Lung (tissue), 12 donors: ENCODE measurements around the gene CUBN. TPM values are rescaled to one million over a fixed set of nuclear protein-coding genes. Genes with fewer than 3 reads are reported as not detected.

Experiments used
- ATAC-seq: fragments of 200-7000 bp; cut with Tn5 transposase; one replicate; pipeline ENCODE4 v1.9.1; 2020; ENCODE audit warnings: moderate number of reproducible peaks; ENCODE audit not compliant: insufficient read depth, low FRiP score
- DNase-seq, 3 donors: peaks; one replicate each; pipeline ENCODE4 v3.0.0-alpha.2; 2013 to 2017
- H3K27ac ChIP-seq, 2 donors: one replicate each; pipeline ENCODE4 v1.5.1; 2013; ENCODE audit warnings: mild to moderate bottlenecking in 2 of 2, moderate library complexity in 2 of 2, control low read depth in 1 of 2, inconsistent platforms in 1 of 2, low read depth in 1 of 2, low read length in 1 of 2
- H3K27me3 ChIP-seq, 3 donors: one replicate each; pipeline ENCODE4 v1.5.1; 2013; ENCODE audit warnings: low read length in 2 of 3; ENCODE audit not compliant: control insufficient read depth in 3 of 3, insufficient read depth in 3 of 3
- H3K36me3 ChIP-seq, 4 donors: one replicate each; pipeline ENCODE4 v1.5.1; 2013; ENCODE audit warnings: low read length in 4 of 4, mild to moderate bottlenecking in 1 of 4, moderate library complexity in 1 of 4; ENCODE audit not compliant: control insufficient read depth in 4 of 4, insufficient read depth in 4 of 4
- H3K4me1 ChIP-seq, 5 donors: one replicate each; pipeline ENCODE4 v1.5.1; 2013; ENCODE audit warnings: low read length in 5 of 5, mild to moderate bottlenecking in 2 of 5, moderate library complexity in 1 of 5; ENCODE audit not compliant: control insufficient read depth in 5 of 5, insufficient read depth in 5 of 5
- H3K4me3 ChIP-seq: one replicate; pipeline ENCODE4 v1.5.1; 2013; ENCODE audit warnings: mild to moderate bottlenecking, control low read depth, moderate library complexity
- H3K9ac ChIP-seq, 2 donors: one replicate each; pipeline ENCODE4 v1.5.1; 2013; ENCODE audit warnings: low read length in 2 of 2, control low read depth in 1 of 2; ENCODE audit not compliant: insufficient read depth in 1 of 2
- H3K9me3 ChIP-seq, 4 donors: one replicate each; pipeline ENCODE4 v1.5.1; 2013; ENCODE audit warnings: low read length in 3 of 4, mild to moderate bottlenecking in 1 of 4, moderate library complexity in 1 of 4; ENCODE audit not compliant: control insufficient read depth in 4 of 4, insufficient read depth in 3 of 4
- WGBS, 2 donors: extraction: QIAGEN DNeasy Blood & Tissue Kit; methylation state at CpG; one replicate each; pipeline ENCODE4 v1.1.7; 2013; 5-methylcytosine and 5-hydroxymethylcytosine counted together
- polyA plus RNA-seq, 2 donors: library from polyadenylated mRNA; stranded (reverse); fragments of 200-250 nt; gene quantifications; one replicate each; pipeline ENCODE4 v1.2.1, GENCODE V29; 2013
- total RNA-seq, 2 donors: library from RNA; depleted of rRNA in 1 of 2; stranded (reverse); fragments of >200 nt in 1 of 2; gene quantifications; one replicate each; pipeline ENCODE4 v1.2.1, GENCODE V29; 2014 to 2021
- TF ChIP-seq, protein P1 (sequence below): IDR thresholded peaks from 2 replicates; pipeline ENCODE4 v1.5.1; 2012; ENCODE audit warnings: mild to moderate bottlenecking; ENCODE audit errors: control extremely low read depth, extremely low read depth
- donor health status: control.
- donor health status: control.
- donor health status: Bipolar disorder and iron deficiency.
- donor health status: healthy.
- donor health status: DM: yes; HTN: yes; CAD: no.

The CUBN gene
- total and polyA plus RNA-seq, 4 donors, result 0.33 to 5.1 (median 1.0) TPM

GRCh38 chr10:16822027-16822426, 307.6 kb downstream of the CUBN start:
- TF ChIP-seq, protein P1, sequence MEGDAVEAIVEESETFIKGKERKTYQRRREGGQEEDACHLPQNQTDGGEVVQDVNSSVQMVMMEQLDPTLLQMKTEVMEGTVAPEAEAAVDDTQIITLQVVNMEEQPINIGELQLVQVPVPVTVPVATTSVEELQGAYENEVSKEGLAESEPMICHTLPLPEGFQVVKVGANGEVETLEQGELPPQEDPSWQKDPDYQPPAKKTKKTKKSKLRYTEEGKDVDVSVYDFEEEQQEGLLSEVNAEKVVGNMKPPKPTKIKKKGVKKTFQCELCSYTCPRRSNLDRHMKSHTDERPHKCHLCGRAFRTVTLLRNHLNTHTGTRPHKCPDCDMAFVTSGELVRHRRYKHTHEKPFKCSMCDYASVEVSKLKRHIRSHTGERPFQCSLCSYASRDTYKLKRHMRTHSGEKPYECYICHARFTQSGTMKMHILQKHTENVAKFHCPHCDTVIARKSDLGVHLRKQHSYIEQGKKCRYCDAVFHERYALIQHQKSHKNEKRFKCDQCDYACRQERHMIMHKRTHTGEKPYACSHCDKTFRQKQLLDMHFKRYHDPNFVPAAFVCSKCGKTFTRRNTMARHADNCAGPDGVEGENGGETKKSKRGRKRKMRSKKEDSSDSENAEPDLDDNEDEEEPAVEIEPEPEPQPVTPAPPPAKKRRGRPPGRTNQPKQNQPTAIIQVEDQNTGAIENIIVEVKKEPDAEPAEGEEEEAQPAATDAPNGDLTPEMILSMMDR, result no peak
- no peaks in the 10 kb centered on the region for H3K27me3 ChIP-seq
- DNase-seq, result no peak
- no peak for ATAC-seq
- H3K9ac ChIP-seq, result no peak overlapping the region
- no peak overlapping the region for H3K27ac ChIP-seq
- H3K4me3 ChIP-seq, result no peak overlapping the region
- peaks cover 0 to 6% (median 2%) of the 10 kb centered on the region in 4 donors for H3K9me3 ChIP-seq
- WGBS, 2 donors, result 97 to 98% methylated on average over 2 of the region's 2 CpGs
- H3K36me3 ChIP-seq, result no peaks in the 10 kb centered on the region
- peaks cover 0 to 5% (median 0%) of the 10 kb centered on the region in 5 donors for H3K4me1 ChIP-seq

GRCh38 chr10:16820421-16820820, 309.2 kb downstream of the CUBN start:
- DNase-seq (no peak), ATAC-seq (no peak)
- Histone ChIP-seq H3K9ac (no peak overlapping the region), H3K36me3 (peaks cover 0 to 2% (median 0%) of the 10 kb centered on the region in 4 donors), H3K27me3 (no peaks in the 10 kb centered on the region), H3K27ac (no peak overlapping the region), H3K9me3 (peaks cover 0 to 6% (median 2%) of the 10 kb centered on the region in 4 donors), H3K4me3 (no peak overlapping the region), H3K4me1 (peaks cover 0 to 15% (median 7%) of the 10 kb centered on the region in 5 donors)
- WGBS, 2 donors, result 59 to 79% methylated on average over 5 of the region's 5 CpGs
- TF ChIP-seq, protein P1, result no peak

- H3K9ac ChIP-seq, result no peak overlapping the region
- TF ChIP-seq, protein P1, result no peak
- ATAC-seq (no peak), DNase-seq (no peak)
- WGBS, 2 donors, result 91 to 97% methylated on average over 1 of the region's 1 CpG
- no peaks in the 10 kb centered on the region for H3K27me3 ChIP-seq
- H3K4me1 ChIP-seq, result peaks cover 0 to 15% (median 10%) of the 10 kb centered on the region in 5 donors
- peaks cover 0 to 6% (median 0%) of the 10 kb centered on the region in 4 donors for H3K36me3 ChIP-seq
- H3K27ac ChIP-seq, result no peak overlapping the region
- H3K4me3 ChIP-seq, result no peak overlapping the region
- peaks cover 0 to 6% (median 2%) of the 10 kb centered on the region in 4 donors for H3K9me3 ChIP-seq
Measured at GRCh38 chr10:16820018-16820417, 309.6 kb downstream of the CUBN start.

DNA sequence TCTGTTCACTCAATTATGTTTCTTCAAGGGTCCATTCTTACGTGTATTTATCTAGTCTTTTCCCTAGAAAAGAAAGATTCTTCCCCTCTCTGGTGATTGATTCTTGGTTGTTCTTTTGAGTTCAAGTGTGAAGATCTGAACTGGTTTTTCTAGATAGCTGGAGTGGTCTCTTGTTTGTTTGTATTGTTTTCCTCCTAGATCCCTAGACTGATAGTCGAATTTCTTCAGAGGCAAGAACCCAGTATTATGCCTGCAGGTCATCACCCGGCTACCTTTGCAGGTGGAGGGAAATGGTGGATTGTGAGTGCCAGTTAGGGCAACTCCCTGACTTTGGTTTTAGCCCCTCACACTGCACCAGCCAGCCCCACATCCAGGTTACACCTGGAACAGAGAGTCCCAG, 310.2 kb downstream of the CUBN start:
- no peak for DNase-seq
- Histone ChIP-seq H3K4me1 (peaks cover 0 to 15% (median 10%) of the 10 kb centered on the region in 5 donors), H3K9ac (no peak overlapping the region), H3K36me3 (peaks cover 0 to 7% (median 0%) of the 10 kb centered on the region in 4 donors), H3K27ac (peak overlapping the region in 1 of 2 donors; percentile 24), H3K9me3 (peaks cover 0 to 6% (median 2%) of the 10 kb centered on the region in 4 donors), H3K27me3 (no peaks in the 10 kb centered on the region), H3K4me3 (no peak overlapping the region)
- no peak for ATAC-seq
- WGBS, 2 donors, result 80 to 90% methylated on average over 3 of the region's 3 CpGs
- TF ChIP-seq, protein P1, result no peak
